ENCODE data around the gene LUC7L2. TPM values are rescaled to one million over a fixed set of nuclear protein-coding genes. Genes with fewer than 3 reads are reported as not detected.
"Not testable (repeated sequence)": the region's sequence is repeated elsewhere in the genome, so short reads cannot be mapped to it uniquely, and the experiment has no call there.

Gene LUC7L2, protein sequence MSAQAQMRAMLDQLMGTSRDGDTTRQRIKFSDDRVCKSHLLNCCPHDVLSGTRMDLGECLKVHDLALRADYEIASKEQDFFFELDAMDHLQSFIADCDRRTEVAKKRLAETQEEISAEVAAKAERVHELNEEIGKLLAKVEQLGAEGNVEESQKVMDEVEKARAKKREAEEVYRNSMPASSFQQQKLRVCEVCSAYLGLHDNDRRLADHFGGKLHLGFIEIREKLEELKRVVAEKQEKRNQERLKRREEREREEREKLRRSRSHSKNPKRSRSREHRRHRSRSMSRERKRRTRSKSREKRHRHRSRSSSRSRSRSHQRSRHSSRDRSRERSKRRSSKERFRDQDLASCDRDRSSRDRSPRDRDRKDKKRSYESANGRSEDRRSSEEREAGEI
- total RNA-seq (ENCODE audit: low replicate concordance) = 83.5 and 90.0 TPM in 2 replicates
- long read RNA-seq, partial matches to known transcripts = 5 of 11 reads
- long read RNA-seq, other reads (novel, unspliced or antisense) = 1 of 11 reads

- DNase-seq (ENCODE audit: extremely low spot score, unreplicated experiment) = peak; percentile 100
- H3K9me3 Mint-ChIP-seq = no peaks in the 10 kb centered on the region
- H3K4me3 Mint-ChIP-seq = peak within 1 kb of the TSS; percentile 99
- peaks cover 22% of the 10 kb centered on the region for H3K4me1 Mint-ChIP-seq (ENCODE audit: unreplicated experiment)
- H3K36me3 Mint-ChIP-seq = peaks cover 10% of the 10 kb centered on the region
- H3K27ac Mint-ChIP-seq = peak within 1 kb of the TSS; percentile 99
- peak; percentile 17 for TF ChIP-seq CTCF (conservative IDR thresholded peaks at IDR 0.05)
- H3K27me3 Mint-ChIP-seq = no peaks in the 10 kb centered on the region
Measured at GRCh38 chr7:139359366-139360209, at the start of gene LUC7L2. Gene LUC7L2 (plus strand): TSS chr7:139359894. CDS start chr7:139360262, 368 bp downstream.

DNA sequence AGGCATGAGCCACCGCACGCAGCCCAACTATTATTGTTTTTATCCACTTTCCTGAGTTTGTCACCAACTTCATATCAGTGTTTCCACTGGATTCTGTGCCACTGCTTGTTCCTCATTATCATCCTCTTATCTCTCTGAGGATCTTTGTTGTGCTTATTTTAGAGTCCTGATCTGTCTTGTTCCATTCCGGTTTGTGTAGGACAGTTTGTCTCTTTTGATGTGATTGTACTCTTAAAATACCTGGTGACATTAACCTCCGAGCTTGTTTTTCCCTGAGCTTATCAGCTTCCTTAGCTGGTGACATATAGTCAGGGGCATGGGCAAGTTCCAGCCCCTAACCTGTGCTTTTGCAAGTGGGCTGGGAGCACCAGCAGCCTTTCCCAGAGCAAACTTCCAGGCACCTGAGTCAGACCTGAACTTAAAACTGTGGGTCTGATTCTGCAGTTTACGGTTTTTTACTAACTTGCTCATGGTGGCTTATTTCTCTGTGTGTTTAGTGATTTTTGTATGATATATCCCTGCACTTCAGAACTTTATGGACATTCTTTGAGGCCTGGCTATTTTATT, 41.7 kb upstream of the LUC7L2 start:
- H3K36me3 Mint-ChIP-seq = no peaks in the 10 kb centered on the region
- no peak overlapping the region for H3K27ac Mint-ChIP-seq
- peaks cover 5% of the 10 kb centered on the region for H3K4me1 Mint-ChIP-seq (ENCODE audit: unreplicated experiment)
- no peaks in the 10 kb centered on the region for H3K27me3 Mint-ChIP-seq
- no peak for DNase-seq (ENCODE audit: extremely low spot score, unreplicated experiment)
- H3K4me3 Mint-ChIP-seq = no peak overlapping the region
- no peak for TF ChIP-seq CTCF (conservative IDR thresholded peaks at IDR 0.05)
- no peaks in the 10 kb centered on the region for H3K9me3 Mint-ChIP-seq

DNA sequence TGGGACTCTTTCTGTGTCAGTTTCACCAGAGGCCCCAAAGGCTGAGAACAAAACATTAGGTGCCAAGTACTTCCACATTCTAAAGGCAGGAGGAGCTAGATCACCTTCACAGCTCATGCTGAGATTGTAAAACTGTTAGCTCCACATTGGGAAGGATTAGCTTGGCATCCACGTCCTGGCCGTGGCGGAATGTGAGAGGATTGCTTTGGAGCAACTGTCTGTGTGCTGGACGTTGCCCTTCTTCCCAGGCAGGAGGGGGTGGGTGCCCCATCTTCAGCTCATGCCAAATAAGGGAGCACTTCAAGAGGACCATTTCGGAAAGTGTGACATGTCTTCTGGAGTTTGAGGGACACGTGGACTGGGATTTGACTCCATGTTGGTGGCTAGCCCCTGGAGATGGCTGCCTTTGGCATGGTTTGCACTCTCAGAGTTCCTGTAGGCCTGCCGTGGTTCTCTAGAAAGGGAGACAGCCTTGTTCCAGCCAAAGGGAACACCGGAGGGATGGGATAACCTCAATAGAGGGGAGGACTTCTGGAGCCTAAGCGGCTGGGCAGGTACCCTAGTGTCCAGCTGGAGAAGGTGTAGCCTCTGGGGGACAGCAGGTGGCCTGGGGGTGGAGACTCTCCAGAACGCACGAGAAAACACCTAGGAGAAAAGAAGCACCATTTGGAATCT, 38.5 kb upstream of the LUC7L2 start:
- Mint-ChIP-seq H3K4me3 (no peak overlapping the region), H3K27ac (no peak overlapping the region), H3K9me3 (no peaks in the 10 kb centered on the region), H3K4me1 (ENCODE audit: unreplicated experiment) (peaks cover 5% of the 10 kb centered on the region), H3K27me3 (no peaks in the 10 kb centered on the region), H3K36me3 (no peaks in the 10 kb centered on the region)
- TF ChIP-seq CTCF (conservative IDR thresholded peaks at IDR 0.05) = peak; percentile 34
- no peak for DNase-seq (ENCODE audit: extremely low spot score, unreplicated experiment)

GRCh38 chr7:139324709-139325108, 35.0 kb upstream of the LUC7L2 start:
- H3K4me1 Mint-ChIP-seq (ENCODE audit: unreplicated experiment); H3K27me3 Mint-ChIP-seq; H3K9me3 Mint-ChIP-seq; DNase-seq (ENCODE audit: extremely low spot score, unreplicated experiment); H3K4me3 Mint-ChIP-seq; H3K27ac Mint-ChIP-seq; H3K36me3 Mint-ChIP-seq: not testable (repeated sequence)

- Mint-ChIP-seq H3K4me1 (ENCODE audit: unreplicated experiment) (peaks cover 9% of the 10 kb centered on the region), H3K9me3 (no peaks in the 10 kb centered on the region), H3K27me3 (no peaks in the 10 kb centered on the region), H3K4me3 (no peak overlapping the region), H3K27ac (no peak overlapping the region), H3K36me3 (no peaks in the 10 kb centered on the region)
- no peak for DNase-seq (ENCODE audit: extremely low spot score, unreplicated experiment)
- TF ChIP-seq CTCF (conservative IDR thresholded peaks at IDR 0.05) = no peak
Measured at GRCh38 chr7:139328375-139328774, 31.3 kb upstream of the LUC7L2 start.

Data from type B pancreatic cell (in vitro differentiated cells).